HepG2 (cell line): ENCODE results near the gene MYOM1. TPM values are rescaled to one million over a fixed set of nuclear protein-coding genes. Genes with fewer than 3 reads are reported as not detected.

ENCODE experiments used
- AKAP8 ChIP-seq: sonication (generic); formaldehyde crosslinking; IDR thresholded peaks from 2 replicates; pipeline ENCODE4 v1.5.1; 2020; ENCODE audit warnings: mild to moderate bottlenecking, missing genetic modification reagents
- ATF3 ChIP-seq: sonication (generic); formaldehyde crosslinking; IDR thresholded peaks from 2 replicates; pipeline ENCODE4 v1.4.0; 2020; ENCODE audit warnings: missing genetic modification reagents
- ATF4 ChIP-seq, 2 experiments: fragments of 450-650 bp in 1 of 2; sonication (generic) in 1 of 2; formaldehyde crosslinking; IDR thresholded peaks; 2 replicates each; pipeline versions ENCODE4 v1.5.0 to v1.8.0; 2020 to 2022; ENCODE audit warnings: mild to moderate bottlenecking in 1 of 2, missing genetic modification reagents in 1 of 2
- CAMTA2 ChIP-seq: sonication (generic); formaldehyde crosslinking; IDR thresholded peaks from 2 replicates; pipeline ENCODE4 v1.4.0; 2020; ENCODE audit warnings: mild to moderate bottlenecking, missing genetic modification reagents, borderline replicate concordance
- EEA1 ChIP-seq: sonication (generic); formaldehyde crosslinking; IDR thresholded peaks from 2 replicates; pipeline ENCODE4 v1.5.1; 2020; ENCODE audit warnings: mild to moderate bottlenecking, missing genetic modification reagents, borderline replicate concordance
- EP300 ChIP-seq, 3 experiments: sonication (generic) in 1 of 3; formaldehyde crosslinking in 1 of 3; IDR thresholded peaks; 2 replicates each; pipeline versions ENCODE4 v1.5.1 to v1.6.1; 2011 to 2020; ENCODE audit warnings: low read depth in 2 of 3, low read length in 2 of 3, borderline replicate concordance in 1 of 3, improper control_type of control experiment in 1 of 3, mild to moderate bottlenecking in 1 of 3, missing genetic modification reagents in 1 of 3, moderate library complexity in 1 of 3
- FOSL1 ChIP-seq: sonication (generic); formaldehyde crosslinking; IDR thresholded peaks from 2 replicates; pipeline ENCODE4 v1.9.0; 2021; ENCODE audit warnings: missing genetic modification reagents, borderline replicate concordance
- FOXC1 ChIP-seq: sonication (generic); formaldehyde crosslinking; IDR thresholded peaks from 2 replicates; pipeline ENCODE4 v1.8.0; 2022; ENCODE audit warnings: mild to moderate bottlenecking, missing genetic modification reagents, borderline replicate concordance
- GATAD2A ChIP-seq: IDR thresholded peaks from 2 replicates; pipeline ENCODE4 v1.6.1; 2016
- GPN1 ChIP-seq: sonication (generic); formaldehyde crosslinking; IDR thresholded peaks from 2 replicates; pipeline ENCODE4 v1.5.1; 2020; ENCODE audit warnings: missing genetic modification reagents, borderline replicate concordance
- HDAC2 ChIP-seq: sonication (generic); formaldehyde crosslinking; IDR thresholded peaks from 2 replicates; pipeline ENCODE4 v1.4.0; 2020; ENCODE audit warnings: missing genetic modification reagents
- HNF4A ChIP-seq: sonication (generic); formaldehyde crosslinking; IDR thresholded peaks from 2 replicates; pipeline ENCODE4 v1.4.0; 2020; ENCODE audit warnings: missing genetic modification reagents
- JUND ChIP-seq: sonication (generic); formaldehyde crosslinking; IDR thresholded peaks from 2 replicates; pipeline ENCODE4 v1.8.0; 2022; ENCODE audit warnings: mild to moderate bottlenecking, missing genetic modification reagents
- MAFK ChIP-seq, 2 experiments: IDR thresholded peaks in 1 of 2; conservative IDR thresholded peaks in 1 of 2; 2 replicates each; pipeline ENCODE4 v1.6.1; 2011; ENCODE audit warnings: improper control_type of control experiment in 2 of 2, low read length in 2 of 2
- MXI1 ChIP-seq: IDR thresholded peaks from 3 replicates; pipeline ENCODE4 v1.6.1; 2012; ENCODE audit warnings: low read depth, low read length, inconsistent platforms, borderline replicate concordance
- NCOR1 ChIP-seq: fragments of 200-600 bp; sonication (generic); IDR thresholded peaks from 2 replicates; pipeline ENCODE4 v1.7.0; 2017; ENCODE audit warnings: antibody characterized with exemption, low read length, borderline replicate concordance
- NR2F1 ChIP-seq, 2 experiments: fragments of 450-650 bp in 1 of 2; formaldehyde crosslinking in 1 of 2; IDR thresholded peaks; 2 replicates each; pipeline versions ENCODE4 v1.5.0 to v1.6.1; 2016 to 2020; ENCODE audit warnings: mild to moderate bottlenecking in 1 of 2, missing compliant biosample characterization in 1 of 2, missing genetic modification reagents in 1 of 2, moderate library complexity in 1 of 2
- RAD21 ChIP-seq: fragments of 450-650 bp; formaldehyde crosslinking; IDR thresholded peaks from 2 replicates; pipeline ENCODE4 v1.5.0; 2020; ENCODE audit warnings: mild to moderate bottlenecking
- REXO4 ChIP-seq: sonication (generic); formaldehyde crosslinking; IDR thresholded peaks from 2 replicates; pipeline ENCODE4 v1.8.0; 2022; ENCODE audit warnings: missing genetic modification reagents, mild to moderate bottlenecking, borderline replicate concordance
- SALL1 ChIP-seq: sonication (generic); formaldehyde crosslinking; IDR thresholded peaks from 2 replicates; pipeline ENCODE4 v1.8.0; 2022; ENCODE audit warnings: mild to moderate bottlenecking, missing genetic modification reagents
- SAP130 ChIP-seq: IDR thresholded peaks from 2 replicates; pipeline ENCODE4 v1.6.1; 2016; ENCODE audit warnings: low read depth
- SMAD9 ChIP-seq: sonication (generic); formaldehyde crosslinking; IDR thresholded peaks from 2 replicates; pipeline ENCODE4 v1.5.1; 2020; ENCODE audit warnings: mild to moderate bottlenecking, missing genetic modification reagents
- TFAP4 ChIP-seq: sonication (generic); IDR thresholded peaks from 2 replicates; pipeline ENCODE4 v1.6.1; 2016; ENCODE audit warnings: low read depth, borderline replicate concordance
- ZNF121 ChIP-seq: sonication (generic); formaldehyde crosslinking; IDR thresholded peaks from 2 replicates; pipeline ENCODE4 v1.5.0; 2020; ENCODE audit warnings: mild to moderate bottlenecking, missing genetic modification reagents
- ZNF275 ChIP-seq: sonication (generic); formaldehyde crosslinking; IDR thresholded peaks from 2 replicates; pipeline ENCODE4 v1.8.0; 2022; ENCODE audit warnings: missing genetic modification reagents, mild to moderate bottlenecking, inconsistent platforms, borderline replicate concordance
- ZNF619 ChIP-seq: sonication (generic); formaldehyde crosslinking; IDR thresholded peaks from 2 replicates; pipeline ENCODE4 v1.4.0; 2020; ENCODE audit warnings: mild to moderate bottlenecking, missing genetic modification reagents
- ZNF777 ChIP-seq: sonication (generic); formaldehyde crosslinking; IDR thresholded peaks from 2 replicates; pipeline ENCODE4 v1.4.0; 2020; ENCODE audit warnings: missing genetic modification reagents
- ZSCAN20 ChIP-seq: sonication (generic); formaldehyde crosslinking; IDR thresholded peaks from 2 replicates; pipeline ENCODE4 v1.4.0; 2020; ENCODE audit warnings: missing genetic modification reagents, mild to moderate bottlenecking, borderline replicate concordance
- ZSCAN29 ChIP-seq: sonication (generic); formaldehyde crosslinking; conservative IDR thresholded peaks from 2 replicates; pipeline ENCODE4 v1.4.0; 2020; ENCODE audit warnings: mild to moderate bottlenecking, missing genetic modification reagents
- polyA plus RNA-seq, 8 experiments: library from polyadenylated mRNA; depleted of rRNA in 3 of 8; stranded (reverse) in 7 of 8; unstranded in 1 of 8; fragments of >200 nt; fragmentation: Illumina TruSeq in 4 of 8; extraction: Trizol in 4 of 8; gene quantifications; 2 replicates each; pipeline versions ENCODE4 v1.2.1 to v1.2.3, GENCODE V29; 2011 to 2016; ENCODE audit warnings: low read depth in 4 of 8, missing spikeins in 1 of 8, mixed read lengths in 1 of 8; ENCODE audit not compliant: insufficient read depth in 1 of 8
- total RNA-seq, 5 experiments: library from RNA; depleted of rRNA; stranded (reverse); fragments of >200 nt; fragmentation: Illumina TruSeq; extraction: Trizol; gene quantifications; 2 replicates each; pipeline ENCODE4 v1.2.3, GENCODE V29; 2016; ENCODE audit warnings: low read depth in 1 of 5

Gene MYOM1
- total and polyA plus RNA-seq, 2 of the 13 experiments (the other 11 are each of a cell fraction or from before 2014, with no cell fraction given), result 0.46 to 0.98 TPM

- TF ChIP-seq ZNF777 (no peak), AKAP8 (CRISPR knock-in tag) (no peak), SMAD9 (no peak), GATAD2A (CRISPR knock-in tag) (peak; percentile 49; the same call in 1 of the 2 replicates), ZNF619 (CRISPR knock-in tag) (no peak), NCOR1 (peak; percentile 18; the same call in 1 of the 2 replicates), HDAC2 (CRISPR knock-in tag) (peak; percentile 37; the same call in 1 of the 2 replicates), ATF4 (CRISPR knock-in tag; IDR thresholded peaks at IDR 0.05) (0 out of 4 replicates have a peak, but pooled peaks of 1 of the 2 experiments have one; percentile 16), TFAP4 (peak; percentile 88; the same call in 1 of the 2 replicates), ZNF121 (CRISPR knock-in tag) (peak; percentile 97), FOXC1 (no peak), ZSCAN20 (no peak), CAMTA2 (no peak), ZNF275 (CRISPR knock-in tag) (no peak), EEA1 (CRISPR knock-in tag) (no peak), SAP130 (CRISPR knock-in tag) (peak; percentile 89), HNF4A (peak; percentile 74), JUND (CRISPR knock-in tag) (peak; percentile 91), MAFK (conservative IDR thresholded peaks at IDR 0.05 in 1 of 2, IDR thresholded peaks at IDR 0.05 in 1 of 2; ENCODE audit: low read length in 2 of 2) (peak; percentile 14 to 46; a peak in 3 of 4 replicates), ATF3 (CRISPR knock-in tag) (peak; percentile 91), SALL1 (CRISPR knock-in tag) (peak; percentile 69), GPN1 (no peak), ZSCAN29 (CRISPR knock-in tag) (no peak), REXO4 (CRISPR knock-in tag) (no peak), FOSL1 (CRISPR knock-in tag) (peak; percentile 71; the same call in 1 of the 2 replicates), EP300 (IDR thresholded peaks at IDR 0.05; ENCODE audit: low read depth in 2 of 2, low read length in 2 of 2) (0 out of 4 replicates have a peak, but pooled peaks of 1 of the 2 experiments have one; percentile 37), EP300 (CRISPR knock-in tag; IDR thresholded peaks at IDR 0.05; ENCODE audit: borderline replicate concordance) (no peak), MXI1 (no peak), NR2F1 (CRISPR knock-in tag; IDR thresholded peaks at IDR 0.05) (no peak), RAD21 (CRISPR knock-in tag) (no peak)
Observed at GRCh38 chr18:3264362-3264761, 44.6 kb upstream of the MYOM1 start (continued).
